IPS-15b (cell line): ENCODE data around the gene SLC9C1.

Experiments used
- H3K27me3 ChIP-seq: one replicate; pipeline ENCODE4 v1.6.1; 2013; ENCODE audit warnings: low read length; ENCODE audit not compliant: control insufficient read depth, insufficient read depth
- H3K36me3 ChIP-seq: one replicate; pipeline ENCODE4 v1.6.1; 2013; ENCODE audit warnings: low read length; ENCODE audit not compliant: control insufficient read depth, insufficient read depth
- H3K4me1 ChIP-seq: one replicate; pipeline ENCODE4 v1.6.1; 2013; ENCODE audit warnings: mild to moderate bottlenecking, low read length; ENCODE audit not compliant: control insufficient read depth, insufficient read depth
- H3K4me3 ChIP-seq: one replicate; pipeline ENCODE4 v1.5.1; 2013; ENCODE audit warnings: low read depth, low read length
- H3K9ac ChIP-seq: one replicate; pipeline ENCODE4 v1.6.1; 2013; ENCODE audit warnings: low read depth, mild to moderate bottlenecking, low read length
- H3K9me3 ChIP-seq: one replicate; pipeline ENCODE4 v1.6.1; 2013; ENCODE audit warnings: mild to moderate bottlenecking, low read length; ENCODE audit not compliant: control insufficient read depth, insufficient read depth

The SLC9C1 gene

GRCh38 chr3:112092496-112093179, 201.4 kb downstream of the SLC9C1 start:
- no peaks in the 10 kb centered on the region for H3K27me3 ChIP-seq
- no peaks in the 10 kb centered on the region for H3K36me3 ChIP-seq
- H3K9me3 ChIP-seq = no peaks in the 10 kb centered on the region
- H3K4me1 ChIP-seq = peaks cover 1% of the 10 kb centered on the region
- H3K9ac ChIP-seq = peak overlapping the region; percentile 12
- no peak overlapping the region for H3K4me3 ChIP-seq

DNA sequence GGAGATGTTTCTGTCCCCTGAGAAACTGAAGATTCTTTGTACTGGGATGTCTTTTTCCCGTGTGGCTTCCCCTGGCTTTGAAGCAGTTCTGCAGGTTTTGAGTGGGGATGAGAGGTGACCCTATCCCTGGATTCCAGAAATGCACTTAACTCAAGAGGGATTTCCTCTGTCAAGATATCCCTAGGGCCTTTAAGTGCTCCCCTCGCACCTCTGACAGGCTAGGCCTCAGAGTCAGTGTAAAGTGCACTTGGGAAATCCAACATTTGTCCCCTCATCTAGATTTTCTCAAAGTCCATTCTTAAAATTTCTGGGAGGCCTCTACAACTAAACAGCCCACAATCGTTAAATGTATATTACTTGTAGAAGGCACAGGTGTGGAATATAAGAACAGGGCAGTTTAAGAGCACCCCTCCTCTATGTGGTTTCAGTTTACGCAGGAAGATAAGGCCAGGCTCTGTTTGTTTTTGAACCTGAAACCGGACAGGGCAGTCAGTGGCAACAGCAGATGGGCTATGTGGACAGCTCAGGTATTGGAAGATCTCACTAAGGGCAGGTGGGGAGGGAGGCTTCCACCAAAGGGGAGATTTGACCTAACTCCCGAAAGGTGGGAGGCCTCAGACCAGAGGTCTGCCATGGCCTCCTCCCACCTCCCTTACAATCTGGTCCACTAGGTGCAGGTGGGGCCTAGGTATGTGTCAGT, 203.0 kb downstream of the SLC9C1 start:
- no peak overlapping the region for H3K9ac ChIP-seq
- peaks cover 6% of the 10 kb centered on the region for H3K4me1 ChIP-seq
- H3K4me3 ChIP-seq = no peak overlapping the region

More for the DNA sequence above, 203.0 kb downstream of the SLC9C1 start:
- Histone ChIP-seq H3K36me3 (no peaks in the 10 kb centered on the region), H3K9me3 (no peaks in the 10 kb centered on the region), H3K27me3 (no peaks in the 10 kb centered on the region)
